Large intestine (tissue), 3 donors: ENCODE results near the gene ADTRP. TPM values are rescaled to one million over a fixed set of nuclear protein-coding genes. Genes with fewer than 3 reads are reported as not detected.

Experiments
- DNase-seq, 2 donors: peaks; one replicate each; pipeline versions ENCODE4 v3.0.0 to v3.0.0-alpha.2; 2013
- H3K27ac ChIP-seq: one replicate; pipeline ENCODE4 v1.5.1; 2013; ENCODE audit warnings: low read length
- H3K27me3 ChIP-seq: 2 replicates; pipeline ENCODE4 v1.6.1; 2013; ENCODE audit warnings: low read length; ENCODE audit not compliant: control insufficient read depth, insufficient read depth
- H3K36me3 ChIP-seq: 2 replicates; pipeline ENCODE4 v1.6.1; 2013; ENCODE audit warnings: low read length; ENCODE audit not compliant: control insufficient read depth, insufficient read depth
- H3K4me1 ChIP-seq: one replicate; pipeline ENCODE4 v1.6.1; 2013; ENCODE audit warnings: low read length; ENCODE audit not compliant: control insufficient read depth, insufficient read depth
- H3K4me3 ChIP-seq: one replicate; pipeline ENCODE4 v1.5.1; 2013; ENCODE audit warnings: low read length
- H3K9me3 ChIP-seq: one replicate; pipeline ENCODE4 v1.6.1; 2013; ENCODE audit warnings: mild to moderate bottlenecking, low read depth, low read length, moderate library complexity; ENCODE audit not compliant: control insufficient read depth
- WGBS: methylation state at CpG from one replicate; pipeline ENCODE4 v1.1.5; 2013; ENCODE audit warnings: low lambda C conversion rate; ENCODE audit not compliant: insufficient coverage; 5-methylcytosine and 5-hydroxymethylcytosine counted together
- polyA plus RNA-seq: library from polyadenylated mRNA; unstranded; fragments of 120-200 nt; gene quantifications from one replicate; pipeline ENCODE4 v1.2.1, GENCODE V29; 2013

Gene ADTRP
- polyA plus RNA-seq, 1 donor: 24.3 TPM

- peaks cover 4% of the 10 kb centered on the region for H3K4me1 ChIP-seq
- H3K27ac ChIP-seq: no peak overlapping the region
These were observed 34.5 kb downstream of the ADTRP start for GRCh38 chr6:11744101-11744500.

GRCh38 chr6:11740875-11741274 lies 37.7 kb downstream of the ADTRP start:
- Histone ChIP-seq H3K36me3 (no peaks in the 10 kb centered on the region), H3K4me1 (peaks cover 4% of the 10 kb centered on the region), H3K27me3 (no peaks in the 10 kb centered on the region), H3K4me3 (no peak overlapping the region), H3K27ac (no peak overlapping the region), H3K9me3 (no peaks in the 10 kb centered on the region)
- 70% methylated on average over 2 of the region's 4 CpGs for WGBS
- no peak for DNase-seq

More at GRCh38 chr6:11744101-11744500, 34.5 kb downstream of the ADTRP start:
- no peaks in the 10 kb centered on the region for H3K27me3 ChIP-seq
- no CpG with 5 or more reads among the region's 1 CpG for WGBS
- no peaks in the 10 kb centered on the region for H3K9me3 ChIP-seq
- H3K36me3 ChIP-seq: no peaks in the 10 kb centered on the region
- DNase-seq: no peak
- H3K4me3 ChIP-seq: no peak overlapping the region

- Histone ChIP-seq H3K27me3 (no peaks in the 10 kb centered on the region), H3K9me3 (no peaks in the 10 kb centered on the region), H3K36me3 (no peaks in the 10 kb centered on the region), H3K27ac (no peak overlapping the region), H3K4me1 (no peaks in the 10 kb centered on the region), H3K4me3 (no peak overlapping the region)
- 92% methylated on average over 5 of the region's 8 CpGs for WGBS
- no peak for DNase-seq
These were observed 39.8 kb downstream of the ADTRP start for GRCh38 chr6:11738661-11739375.

GRCh38 chr6:11738234-11738633 lies 40.4 kb downstream of the ADTRP start:
- no peak for DNase-seq
- H3K9me3 ChIP-seq: no peaks in the 10 kb centered on the region
- no peaks in the 10 kb centered on the region for H3K36me3 ChIP-seq
- no peaks in the 10 kb centered on the region for H3K27me3 ChIP-seq
- no peak overlapping the region for H3K4me3 ChIP-seq
- H3K4me1 ChIP-seq: no peaks in the 10 kb centered on the region
- no peak overlapping the region for H3K27ac ChIP-seq
- no CpG with 5 or more reads among the region's 3 CpGs for WGBS

GRCh38 chr6:11736601-11737000 lies 42.0 kb downstream of the ADTRP start:
- WGBS: no CpG with 5 or more reads among the region's 7 CpGs
- DNase-seq: no peak
- H3K27me3 ChIP-seq: no peaks in the 10 kb centered on the region
- H3K9me3 ChIP-seq: no peaks in the 10 kb centered on the region
- H3K36me3 ChIP-seq: no peaks in the 10 kb centered on the region
- no peak overlapping the region for H3K4me3 ChIP-seq
- peaks cover 3% of the 10 kb centered on the region for H3K4me1 ChIP-seq
- H3K27ac ChIP-seq: no peak overlapping the region

GRCh38 chr6:11734861-11735613 lies 43.6 kb downstream of the ADTRP start:
- no peaks in the 10 kb centered on the region for H3K36me3 ChIP-seq
- no peaks in the 10 kb centered on the region for H3K27me3 ChIP-seq
- no peaks in the 10 kb centered on the region for H3K9me3 ChIP-seq
- DNase-seq: no peak
- no peak overlapping the region for H3K4me3 ChIP-seq
- no peak overlapping the region for H3K27ac ChIP-seq
- peaks cover 8% of the 10 kb centered on the region for H3K4me1 ChIP-seq
- no CpG with 5 or more reads among the region's 6 CpGs for WGBS

- peaks cover 8% of the 10 kb centered on the region for H3K4me1 ChIP-seq
- H3K36me3 ChIP-seq: no peaks in the 10 kb centered on the region
- no peaks in the 10 kb centered on the region for H3K9me3 ChIP-seq
- H3K27ac ChIP-seq: no peak overlapping the region
- H3K27me3 ChIP-seq: no peaks in the 10 kb centered on the region
- DNase-seq: no peak
- 100% methylated on average over 2 of the region's 12 CpGs for WGBS
- H3K4me3 ChIP-seq: no peak overlapping the region
These were observed 46.5 kb downstream of the ADTRP start for GRCh38 chr6:11732036-11732631.

- Histone ChIP-seq H3K4me3 (no peak overlapping the region), H3K36me3 (no peaks in the 10 kb centered on the region), H3K27me3 (no peaks in the 10 kb centered on the region), H3K27ac (no peak overlapping the region), H3K4me1 (peaks cover 8% of the 10 kb centered on the region), H3K9me3 (no peaks in the 10 kb centered on the region)
- peak; percentile 44 to 75 for DNase-seq
- 6% methylated on average over 2 of the region's 3 CpGs for WGBS
These were observed 47.2 kb downstream of the ADTRP start for GRCh38 chr6:11731423-11731822.

- no peak for DNase-seq
- no CpG with 5 or more reads among the region's 2 CpGs for WGBS
- H3K27ac ChIP-seq: no peak overlapping the region
- no peak overlapping the region for H3K4me3 ChIP-seq
- peaks cover 8% of the 10 kb centered on the region for H3K4me1 ChIP-seq
- H3K9me3 ChIP-seq: no peaks in the 10 kb centered on the region
- H3K36me3 ChIP-seq: no peaks in the 10 kb centered on the region
- H3K27me3 ChIP-seq: no peaks in the 10 kb centered on the region
These were observed 48.0 kb downstream of the ADTRP start for GRCh38 chr6:11730641-11731040.

GRCh38 chr6:11729076-11729475 lies 49.5 kb downstream of the ADTRP start:
- Histone ChIP-seq H3K36me3 (no peaks in the 10 kb centered on the region), H3K9me3 (no peaks in the 10 kb centered on the region), H3K4me3 (no peak overlapping the region), H3K4me1 (peaks cover 8% of the 10 kb centered on the region), H3K27me3 (no peaks in the 10 kb centered on the region), H3K27ac (no peak overlapping the region)
- WGBS: 83% methylated on average over 3 of the region's 8 CpGs
- DNase-seq: no peak
